ENCODE data around the gene MCTP2. TPM values are rescaled to one million over a fixed set of nuclear protein-coding genes. Genes with fewer than 3 reads are reported as not detected.
A peak's percentile ranks its signal among the peaks of the same experiment; 100 is the strongest.

The MCTP2 gene
- total and polyA plus RNA-seq, 2 of the 8 experiments (the other 6 are each of a cell fraction or from before 2014, with no cell fraction given): 3.4 to 4.5 TPM

- peaks cover 15% of the 10 kb centered on the region for H3K23me2 ChIP-seq (ENCODE audit: low read depth, low read length)
- H3K4me3 ChIP-seq (ENCODE audit: extremely low read depth in 1 of 4, insufficient read depth in 2 of 4, low read depth in 3 of 4, low read length in 4 of 4): peak overlapping the region; percentile 45 to 81 (median 66); a peak in 6 of 8 replicates
- peaks cover 0 to 11% (median 5%) of the 10 kb centered on the region in 4 experiments; a peak in 6 of 7 replicates for H3K27me3 ChIP-seq (replicated peaks in 1 of 4; ENCODE audit: control insufficient read depth in 3 of 4, extremely low read depth in 1 of 4, insufficient read depth in 3 of 4, low read length in 3 of 4)
- no peak overlapping the region for H4K8ac ChIP-seq (ENCODE audit: extremely low read depth, insufficient read depth, low read length)
- TF ChIP-seq CEBPB (IDR thresholded peaks at IDR 0.05; ENCODE audit: low read depth, low read length) (no peak), TCF12 (IDR thresholded peaks at IDR 0.05; ENCODE audit: low read depth, low read length) (no peak)
- WGBS, 2 experiments (ENCODE audit: extremely low coverage in 1 of 2, insufficient coverage in 1 of 2, insufficient read length in 1 of 2, insufficient replicate concordance in 2 of 2, low coverage in 1 of 2, low lambda C conversion rate in 2 of 2, missing lambda C conversion rate in 1 of 2): 46% methylated on average over 11 of the region's 11 CpGs; no CpG with 5 or more reads in 1 of the 2 experiments
- H3K27ac ChIP-seq (ENCODE audit: low read depth, low read length): no peak overlapping the region
- H3K4ac ChIP-seq (replicated peaks; ENCODE audit: insufficient read length, low read depth, low read length): no peak overlapping the region
- no peak overlapping the region for H2BK120ac ChIP-seq (replicated peaks; ENCODE audit: low read depth, low read length)
- no peaks in the 10 kb centered on the region for H3K36me3 ChIP-seq (ENCODE audit: control insufficient read depth in 2 of 4, insufficient read depth in 4 of 4, low read length in 3 of 4)
- no peak overlapping the region for H3K56ac ChIP-seq (replicated peaks; ENCODE audit: insufficient read length, low read depth, low read length)
- H3K9me3 ChIP-seq (ENCODE audit: insufficient read depth in 2 of 2, low read depth in 1 of 2, low read length in 1 of 2): no peaks in the 10 kb centered on the region
- peak overlapping the region; percentile 51; the same call in 1 of the 2 replicates for H3K18ac ChIP-seq (ENCODE audit: extremely low read depth, low read length)
- H3K23ac ChIP-seq (ENCODE audit: insufficient read length): no peak overlapping the region
- no peaks in the 10 kb centered on the region for H3K79me1 ChIP-seq (ENCODE audit: low read depth, low read length)
- no peak overlapping the region for H2BK12ac ChIP-seq (ENCODE audit: low read depth, low read length)
- no peak overlapping the region for H2AK5ac ChIP-seq (ENCODE audit: low read depth, low read length)
- peaks cover 0 to 5% (median 0%) of the 10 kb centered on the region in 4 experiments; a peak in 3 of 7 replicates for H3K4me1 ChIP-seq (replicated peaks in 1 of 4; ENCODE audit: control insufficient read depth in 3 of 4, insufficient read depth in 4 of 4, low read length in 3 of 4)
- H3K14ac ChIP-seq (ENCODE audit: insufficient read length): no peak overlapping the region
- H3K9ac ChIP-seq (replicated peaks in 1 of 4; ENCODE audit: extremely low read depth in 1 of 4, low read depth in 3 of 4, low read length in 3 of 4): no peak overlapping the region
- H4K20me1 ChIP-seq (replicated peaks in 1 of 2; ENCODE audit: control insufficient read depth in 1 of 2, insufficient read depth in 2 of 2, low read length in 2 of 2): no peaks in the 10 kb centered on the region
- DNase-seq (ENCODE audit: low read depth in 1 of 2, low spot score in 2 of 2) (no peak), FAIRE-seq (no peak)
- H2BK20ac ChIP-seq (ENCODE audit: low read length): no peak overlapping the region
- ChIA-PET CTCF (ENCODE audit: partially characterized antibody) (interaction anchor here (1.0 to 4.7 kb wide), 7 partner anchors 9 to 93 kb away, joined by 3 to 20 read pairs (median 4); no protein-coding TSS in a partner anchor), POLR2A (ENCODE audit: partially characterized antibody) (no interaction called here)
- no peak overlapping the region for H4K91ac ChIP-seq (replicated peaks; ENCODE audit: insufficient read length, low read length)
- no peak overlapping the region for H4K5ac ChIP-seq (ENCODE audit: insufficient read length, low read depth, low read length)
- no peak overlapping the region for H2BK5ac ChIP-seq (ENCODE audit: low read depth, low read length)
- H3K79me2 ChIP-seq (ENCODE audit: control insufficient read depth in 1 of 2, insufficient read depth in 2 of 2, low read length in 2 of 2): no peaks in the 10 kb centered on the region
- peak overlapping the region; percentile 98 for H2AFZ ChIP-seq (ENCODE audit: low read length)
- peak overlapping the region; percentile 96 to 98 for H3K4me2 ChIP-seq (ENCODE audit: insufficient read depth in 1 of 2, low read depth in 2 of 2, low read length in 2 of 2)
- H2BK15ac ChIP-seq (ENCODE audit: low read length): no peak overlapping the region
These were observed 904 bp upstream of the MCTP2 start for GRCh38 chr15:94230431-94230882.
